Liver (tissue), 9 donors: ENCODE measurements around the gene WDR81. TPM values are rescaled to one million over a fixed set of nuclear protein-coding genes. Genes with fewer than 3 reads are reported as not detected.

Experiments
- DNase-seq: peaks from one replicate; pipeline ENCODE4 v3.0.0-alpha.2; 2017; ENCODE audit warnings: low spot score
- H3K27ac ChIP-seq, 2 donors: one replicate each; pipeline ENCODE4 v1.7.0; 2013; ENCODE audit warnings: inconsistent platforms in 2 of 2, low read length in 2 of 2, control low read depth in 1 of 2, low read depth in 1 of 2, mild to moderate bottlenecking in 1 of 2
- H3K27me3 ChIP-seq, 4 donors: one replicate each; pipeline versions ENCODE4 v1.6.1 to v1.7.0; 2013; ENCODE audit warnings: low read length in 3 of 4, inconsistent platforms in 1 of 4, mild to moderate bottlenecking in 1 of 4, moderate library complexity in 1 of 4; ENCODE audit not compliant: control insufficient read depth in 4 of 4, insufficient read depth in 4 of 4
- H3K36me3 ChIP-seq, 4 donors: one replicate each; pipeline versions ENCODE4 v1.6.1 to v1.7.0; 2013; ENCODE audit warnings: low read length in 3 of 4, mild to moderate bottlenecking in 3 of 4, low read depth in 1 of 4, moderate library complexity in 1 of 4; ENCODE audit not compliant: control insufficient read depth in 4 of 4, insufficient read depth in 3 of 4
- H3K4me1 ChIP-seq, 4 donors: one replicate each; pipeline versions ENCODE4 v1.6.1 to v1.7.0; 2013; ENCODE audit warnings: low read length in 3 of 4, mild to moderate bottlenecking in 3 of 4, moderate library complexity in 1 of 4; ENCODE audit not compliant: control insufficient read depth in 4 of 4, insufficient read depth in 4 of 4
- H3K4me3 ChIP-seq, 3 donors: one replicate each; pipeline versions ENCODE4 v1.6.1 to v1.7.0; 2013; ENCODE audit warnings: low read length in 3 of 3, control low read depth in 1 of 3, low read depth in 1 of 3, mild to moderate bottlenecking in 1 of 3
- H3K9ac ChIP-seq, 2 donors: one replicate each; pipeline ENCODE4 v1.7.0; 2013; ENCODE audit warnings: low read length in 2 of 2, mild to moderate bottlenecking in 2 of 2, moderate library complexity in 2 of 2, control low read depth in 1 of 2, low read depth in 1 of 2
- H3K9me3 ChIP-seq, 4 donors: one replicate each; pipeline versions ENCODE4 v1.6.1 to v1.7.0; 2013; ENCODE audit warnings: low read length in 3 of 4; ENCODE audit not compliant: control insufficient read depth in 4 of 4
- EGR1 ChIP-seq, 2 donors: IDR thresholded peaks; 2 replicates each; pipeline ENCODE4 v1.6.1; 2016 to 2018; ENCODE audit warnings: antibody characterized with exemption in 2 of 2, low read depth in 2 of 2
- FOXA2 ChIP-seq: IDR thresholded peaks from 2 replicates; pipeline ENCODE4 v1.6.1; 2016; ENCODE audit warnings: antibody characterized with exemption
- GABPA ChIP-seq, 2 donors: IDR thresholded peaks in 1 of 2; conservative IDR thresholded peaks in 1 of 2; 2 replicates each; pipeline ENCODE4 v1.6.1; 2016; ENCODE audit warnings: antibody characterized with exemption in 2 of 2, mild to moderate bottlenecking in 1 of 2, moderate library complexity in 1 of 2
- HNF4A ChIP-seq, 2 donors: conservative IDR thresholded peaks; 2 replicates each; pipeline ENCODE4 v1.6.1; 2016; ENCODE audit warnings: antibody characterized with exemption in 2 of 2, mild to moderate bottlenecking in 2 of 2
- JUND ChIP-seq, 2 donors: IDR thresholded peaks; 2 replicates each; pipeline ENCODE4 v1.6.1; 2016; ENCODE audit warnings: antibody characterized with exemption in 2 of 2
- NR2F2 ChIP-seq: IDR thresholded peaks from 2 replicates; pipeline ENCODE4 v1.6.1; 2016; ENCODE audit warnings: antibody characterized with exemption
- RAD21 ChIP-seq, 2 donors: IDR thresholded peaks; 2 replicates each; pipeline ENCODE4 v1.6.1; 2016; ENCODE audit warnings: antibody characterized with exemption in 2 of 2, mild to moderate bottlenecking in 2 of 2
- SP1 ChIP-seq: IDR thresholded peaks from 2 replicates; pipeline ENCODE4 v1.6.1; 2018; ENCODE audit warnings: antibody characterized with exemption, mild to moderate bottlenecking
- YY1 ChIP-seq: IDR thresholded peaks from 2 replicates; pipeline ENCODE4 v1.6.1; 2016; ENCODE audit warnings: antibody characterized with exemption, mild to moderate bottlenecking
- WGBS: extraction: QIAGEN DNeasy Blood & Tissue Kit; methylation state at CpG from one replicate; pipeline ENCODE4 v1.1.7; 2013; 5-methylcytosine and 5-hydroxymethylcytosine counted together
- polyA plus RNA-seq, 2 donors: library from polyadenylated mRNA; stranded (reverse) in 1 of 2; unstranded in 1 of 2; fragments of 200-250 nt in 1 of 2; fragments of >200 nt in 1 of 2; fragmentation: Nextera tagmentation in 1 of 2; extraction: Ambion mirVana in 1 of 2; gene quantifications; one replicate each; pipeline versions ENCODE4 v1.2.1 to v1.2.3, GENCODE V29; 2013 to 2015
- total RNA-seq, 2 donors: library from RNA; depleted of rRNA; stranded (reverse); fragments of >200 nt; gene quantifications; one replicate each; pipeline ENCODE4 v1.2.3, GENCODE V29; 2014
- TF ChIP-seq, protein P1 (sequence below): IDR thresholded peaks from 2 replicates; pipeline ENCODE4 v1.6.1; 2016; ENCODE audit warnings: antibody characterized with exemption
- TF ChIP-seq, protein P2 (sequence below): fragments of 150-350 bp; IDR thresholded peaks from 2 replicates; pipeline ENCODE4 v1.5.1; 2017; ENCODE audit warnings: improper control_type of control experiment, low read depth, low read length; ENCODE audit not compliant: missing input control
- TF ChIP-seq, protein P3 (sequence below): IDR thresholded peaks from 2 replicates; pipeline ENCODE4 v1.6.1; 2016; ENCODE audit warnings: antibody characterized with exemption, mild to moderate bottlenecking
- TF ChIP-seq, protein P4 (sequence below): IDR thresholded peaks from 2 replicates; pipeline ENCODE4 v1.6.1; 2016; ENCODE audit warnings: antibody characterized with exemption
- TF ChIP-seq, protein P5 (sequence below): IDR thresholded peaks from 2 replicates; pipeline ENCODE4 v1.6.1; 2016; ENCODE audit warnings: antibody characterized with exemption
- donor health status: healthy.
- donor health status: healthy.
- donor health status: healthy.
- donor health status: healthy.
- donor health status: healthy.

Gene WDR81
- total and polyA plus RNA-seq, 4 donors = 12.3 to 41.8 (median 33.0) TPM

DNA sequence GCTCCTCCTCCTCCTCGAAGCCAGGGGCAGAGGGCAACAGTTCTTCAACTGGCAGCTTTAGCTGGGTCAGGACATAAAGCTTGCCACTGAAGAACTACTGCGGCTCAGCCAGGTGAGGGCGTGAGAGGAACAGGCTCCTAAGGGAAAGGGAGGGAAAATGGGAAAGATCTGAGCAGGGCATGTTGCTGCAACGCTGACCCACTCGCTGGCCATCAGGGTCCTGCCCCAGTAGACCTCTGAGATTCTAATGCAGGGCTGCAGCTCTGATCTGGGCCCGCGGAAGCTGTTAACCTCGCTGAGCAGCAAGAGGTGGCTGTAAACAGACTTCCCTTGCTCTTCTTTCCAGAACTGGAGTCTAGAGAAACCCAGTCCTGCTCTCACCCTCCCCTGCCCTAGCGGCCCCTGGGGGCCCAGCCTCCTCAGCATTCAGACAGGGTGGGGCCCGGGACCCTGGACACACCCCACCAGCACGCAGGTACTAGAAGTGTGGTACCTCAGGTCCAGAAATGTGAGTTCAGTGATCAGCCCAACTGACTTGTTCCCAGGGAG lies 10.6 kb upstream of the WDR81 start (continued):
- TF ChIP-seq, protein P1, sequence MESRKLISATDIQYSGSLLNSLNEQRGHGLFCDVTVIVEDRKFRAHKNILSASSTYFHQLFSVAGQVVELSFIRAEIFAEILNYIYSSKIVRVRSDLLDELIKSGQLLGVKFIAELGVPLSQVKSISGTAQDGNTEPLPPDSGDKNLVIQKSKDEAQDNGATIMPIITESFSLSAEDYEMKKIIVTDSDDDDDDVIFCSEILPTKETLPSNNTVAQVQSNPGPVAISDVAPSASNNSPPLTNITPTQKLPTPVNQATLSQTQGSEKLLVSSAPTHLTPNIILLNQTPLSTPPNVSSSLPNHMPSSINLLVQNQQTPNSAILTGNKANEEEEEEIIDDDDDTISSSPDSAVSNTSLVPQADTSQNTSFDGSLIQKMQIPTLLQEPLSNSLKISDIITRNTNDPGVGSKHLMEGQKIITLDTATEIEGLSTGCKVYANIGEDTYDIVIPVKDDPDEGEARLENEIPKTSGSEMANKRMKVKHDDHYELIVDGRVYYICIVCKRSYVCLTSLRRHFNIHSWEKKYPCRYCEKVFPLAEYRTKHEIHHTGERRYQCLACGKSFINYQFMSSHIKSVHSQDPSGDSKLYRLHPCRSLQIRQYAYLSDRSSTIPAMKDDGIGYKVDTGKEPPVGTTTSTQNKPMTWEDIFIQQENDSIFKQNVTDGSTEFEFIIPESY = no peak
- peak; percentile 68 to 80 for TF ChIP-seq RAD21 (IDR thresholded peaks at IDR 0.05)
- TF ChIP-seq, protein P2, sequence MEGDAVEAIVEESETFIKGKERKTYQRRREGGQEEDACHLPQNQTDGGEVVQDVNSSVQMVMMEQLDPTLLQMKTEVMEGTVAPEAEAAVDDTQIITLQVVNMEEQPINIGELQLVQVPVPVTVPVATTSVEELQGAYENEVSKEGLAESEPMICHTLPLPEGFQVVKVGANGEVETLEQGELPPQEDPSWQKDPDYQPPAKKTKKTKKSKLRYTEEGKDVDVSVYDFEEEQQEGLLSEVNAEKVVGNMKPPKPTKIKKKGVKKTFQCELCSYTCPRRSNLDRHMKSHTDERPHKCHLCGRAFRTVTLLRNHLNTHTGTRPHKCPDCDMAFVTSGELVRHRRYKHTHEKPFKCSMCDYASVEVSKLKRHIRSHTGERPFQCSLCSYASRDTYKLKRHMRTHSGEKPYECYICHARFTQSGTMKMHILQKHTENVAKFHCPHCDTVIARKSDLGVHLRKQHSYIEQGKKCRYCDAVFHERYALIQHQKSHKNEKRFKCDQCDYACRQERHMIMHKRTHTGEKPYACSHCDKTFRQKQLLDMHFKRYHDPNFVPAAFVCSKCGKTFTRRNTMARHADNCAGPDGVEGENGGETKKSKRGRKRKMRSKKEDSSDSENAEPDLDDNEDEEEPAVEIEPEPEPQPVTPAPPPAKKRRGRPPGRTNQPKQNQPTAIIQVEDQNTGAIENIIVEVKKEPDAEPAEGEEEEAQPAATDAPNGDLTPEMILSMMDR = peak; percentile 43

GRCh38 chr17:1714427-1714979 lies 10.0 kb upstream of the WDR81 start:
- WGBS = 5% methylated on average over 19 of the region's 19 CpGs
- Histone ChIP-seq H3K9ac (peak overlapping the region in 1 of 2 donors; percentile 18), H3K4me1 (peaks cover 12 to 59% (median 30%) of the 10 kb centered on the region in 4 donors), H3K9me3 (no peaks in the 10 kb centered on the region), H3K27me3 (no peaks in the 10 kb centered on the region), H3K27ac (peak overlapping the region; percentile 95 to 96), H3K36me3 (peaks cover 11 to 24% (median 14%) of the 10 kb centered on the region in 4 donors), H3K4me3 (peak overlapping the region; percentile 78 to 96 (median 89))
- TF ChIP-seq, protein P2 = no peak
- TF ChIP-seq, protein P3, sequence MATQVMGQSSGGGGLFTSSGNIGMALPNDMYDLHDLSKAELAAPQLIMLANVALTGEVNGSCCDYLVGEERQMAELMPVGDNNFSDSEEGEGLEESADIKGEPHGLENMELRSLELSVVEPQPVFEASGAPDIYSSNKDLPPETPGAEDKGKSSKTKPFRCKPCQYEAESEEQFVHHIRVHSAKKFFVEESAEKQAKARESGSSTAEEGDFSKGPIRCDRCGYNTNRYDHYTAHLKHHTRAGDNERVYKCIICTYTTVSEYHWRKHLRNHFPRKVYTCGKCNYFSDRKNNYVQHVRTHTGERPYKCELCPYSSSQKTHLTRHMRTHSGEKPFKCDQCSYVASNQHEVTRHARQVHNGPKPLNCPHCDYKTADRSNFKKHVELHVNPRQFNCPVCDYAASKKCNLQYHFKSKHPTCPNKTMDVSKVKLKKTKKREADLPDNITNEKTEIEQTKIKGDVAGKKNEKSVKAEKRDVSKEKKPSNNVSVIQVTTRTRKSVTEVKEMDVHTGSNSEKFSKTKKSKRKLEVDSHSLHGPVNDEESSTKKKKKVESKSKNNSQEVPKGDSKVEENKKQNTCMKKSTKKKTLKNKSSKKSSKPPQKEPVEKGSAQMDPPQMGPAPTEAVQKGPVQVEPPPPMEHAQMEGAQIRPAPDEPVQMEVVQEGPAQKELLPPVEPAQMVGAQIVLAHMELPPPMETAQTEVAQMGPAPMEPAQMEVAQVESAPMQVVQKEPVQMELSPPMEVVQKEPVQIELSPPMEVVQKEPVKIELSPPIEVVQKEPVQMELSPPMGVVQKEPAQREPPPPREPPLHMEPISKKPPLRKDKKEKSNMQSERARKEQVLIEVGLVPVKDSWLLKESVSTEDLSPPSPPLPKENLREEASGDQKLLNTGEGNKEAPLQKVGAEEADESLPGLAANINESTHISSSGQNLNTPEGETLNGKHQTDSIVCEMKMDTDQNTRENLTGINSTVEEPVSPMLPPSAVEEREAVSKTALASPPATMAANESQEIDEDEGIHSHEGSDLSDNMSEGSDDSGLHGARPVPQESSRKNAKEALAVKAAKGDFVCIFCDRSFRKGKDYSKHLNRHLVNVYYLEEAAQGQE = peak; percentile 20
- peak; percentile 73 to 81 for TF ChIP-seq HNF4A (conservative IDR thresholded peaks at IDR 0.05)
- TF ChIP-seq GABPA (IDR thresholded peaks at IDR 0.05 in 1 of 2, conservative IDR thresholded peaks at IDR 0.05 in 1 of 2) = peak in 1 of 2 donors; percentile 19
- peak in 1 of 2 donors; percentile 11 for TF ChIP-seq RAD21 (IDR thresholded peaks at IDR 0.05)
- TF ChIP-seq NR2F2 = no peak
- TF ChIP-seq, protein P4, sequence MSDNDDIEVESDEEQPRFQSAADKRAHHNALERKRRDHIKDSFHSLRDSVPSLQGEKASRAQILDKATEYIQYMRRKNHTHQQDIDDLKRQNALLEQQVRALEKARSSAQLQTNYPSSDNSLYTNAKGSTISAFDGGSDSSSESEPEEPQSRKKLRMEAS = peak; percentile 63
- TF ChIP-seq JUND (IDR thresholded peaks at IDR 0.05) = peak in 1 of 2 donors; percentile 42
- no peak for TF ChIP-seq YY1
- TF ChIP-seq, protein P1 = no peak
- TF ChIP-seq, protein P5, sequence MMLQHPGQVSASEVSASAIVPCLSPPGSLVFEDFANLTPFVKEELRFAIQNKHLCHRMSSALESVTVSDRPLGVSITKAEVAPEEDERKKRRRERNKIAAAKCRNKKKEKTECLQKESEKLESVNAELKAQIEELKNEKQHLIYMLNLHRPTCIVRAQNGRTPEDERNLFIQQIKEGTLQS = peak; percentile 9
- peak; percentile 57 for TF ChIP-seq SP1
- TF ChIP-seq FOXA2 = no peak
- peak; percentile 48 to 55 for TF ChIP-seq EGR1 (IDR thresholded peaks at IDR 0.05; ENCODE audit: low read depth in 2 of 2)
- DNase-seq = peak; percentile 97
